DOHH2 (cell line): ENCODE data around the gene HTR2B.
"Not testable (repeated sequence)": the region's sequence is repeated elsewhere in the genome, so short reads cannot be mapped to it uniquely, and the experiment has no call there.

ENCODE experiments used
- H3F3A ChIP-seq: fragments of 200-600 bp; sonication (generic), shearing (Covaris generic); 2 replicates; pipeline ENCODE4 v1.6.0; 2016; ENCODE audit warnings: antibody characterized with exemption, mild to moderate bottlenecking; ENCODE audit not compliant: control insufficient read depth, insufficient read depth
- H3K27ac ChIP-seq: fragments of 200-600 bp; sonication (generic); 2 replicates; pipeline ENCODE4 v1.5.1; 2014; ENCODE audit warnings: low read depth, mild to moderate bottlenecking, low read length, moderate library complexity
- H3K27me3 ChIP-seq: fragments of 200-600 bp; sonication (generic); 2 replicates; pipeline ENCODE4 v1.6.1; 2014; ENCODE audit warnings: mild to moderate bottlenecking, low read length, mixed read lengths; ENCODE audit not compliant: control insufficient read depth
- H3K36me3 ChIP-seq: fragments of 200-600 bp; sonication (generic); 2 replicates; pipeline ENCODE4 v1.6.1; 2014; ENCODE audit warnings: mild to moderate bottlenecking, low read length, moderate library complexity, mixed read lengths; ENCODE audit not compliant: control insufficient read depth
- H3K4me1 ChIP-seq: fragments of 200-600 bp; sonication (generic); 2 replicates; pipeline ENCODE4 v1.6.1; 2014; ENCODE audit warnings: mild to moderate bottlenecking, low read length, mixed read lengths; ENCODE audit not compliant: control insufficient read depth
- H3K4me2 ChIP-seq: fragments of 200-600 bp; sonication (generic); 2 replicates; pipeline ENCODE4 v1.6.0; 2014; ENCODE audit warnings: mild to moderate bottlenecking, low read length, moderate library complexity
- H3K4me3 ChIP-seq: fragments of 200-600 bp; sonication (generic); 2 replicates; pipeline ENCODE4 v1.5.1; 2014; ENCODE audit warnings: mild to moderate bottlenecking, low read length, mixed read lengths
- H3K79me2 ChIP-seq: fragments of 200-600 bp; sonication (generic); 2 replicates; pipeline ENCODE4 v1.6.1; 2014; ENCODE audit warnings: mild to moderate bottlenecking, low read length, mixed read lengths; ENCODE audit not compliant: control insufficient read depth
- H3K9me2 ChIP-seq: fragments of 200-600 bp; sonication (generic); replicated peaks from 2 replicates; pipeline ENCODE4 v1.6.1; 2014; ENCODE audit warnings: mild to moderate bottlenecking, low read length, mixed read lengths; ENCODE audit not compliant: control insufficient read depth
- H3K9me3 ChIP-seq: fragments of 200-600 bp; sonication (generic); 2 replicates; pipeline ENCODE4 v1.6.1; 2014; ENCODE audit warnings: antibody characterized with exemption, low read length, mixed read lengths; ENCODE audit not compliant: control insufficient read depth, insufficient read depth
- H4K20me1 ChIP-seq: fragments of 200-600 bp; sonication (generic); 2 replicates; pipeline ENCODE4 v1.6.0; 2014; ENCODE audit warnings: low read depth, mild to moderate bottlenecking, antibody characterized with exemption, low read length, moderate library complexity; ENCODE audit not compliant: control insufficient read depth, insufficient read depth
- EZH2phosphoT487 ChIP-seq: fragments of 200-600 bp; sonication (generic); IDR thresholded peaks from 2 replicates; pipeline ENCODE4 v1.6.1; 2017; ENCODE audit warnings: borderline replicate concordance, mild to moderate bottlenecking, antibody characterized with exemption, low read length, moderate library complexity, mixed read lengths
- TF ChIP-seq, protein P1 (sequence below): fragments of 200-600 bp; sonication (generic); IDR thresholded peaks from one replicate; pipeline ENCODE4 v1.5.1; 2014; ENCODE audit warnings: antibody characterized with exemption, mild to moderate bottlenecking, low read depth, low read length; ENCODE audit not compliant: poor library complexity, severe bottlenecking

HTR2B gene

DNA sequence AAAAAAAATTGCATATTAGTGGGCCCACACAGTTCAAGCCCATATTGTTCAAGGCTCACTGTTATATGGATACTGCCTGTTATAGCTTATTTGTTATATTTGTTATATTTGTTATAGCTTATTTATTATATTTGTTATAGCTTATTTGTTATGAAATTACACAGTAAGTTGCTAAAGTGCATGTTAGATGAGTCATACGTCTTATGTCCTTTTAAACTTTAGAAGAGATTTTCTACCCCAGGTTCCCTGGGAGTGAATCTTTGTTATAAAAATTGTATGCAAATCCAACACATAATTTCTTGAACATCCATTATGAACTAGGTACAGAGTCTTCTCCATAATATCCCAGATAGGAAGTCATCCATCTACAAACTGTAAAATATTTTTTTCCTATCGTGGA lies 22.1 kb downstream of the HTR2B start:
- Histone ChIP-seq H3K4me3 (no peak overlapping the region), H3K79me2 (peaks cover 10% of the 10 kb centered on the region), H3K27me3 (no peaks in the 10 kb centered on the region), H3K36me3 (peaks cover 51% of the 10 kb centered on the region), H3K27ac (no peak overlapping the region), H3K4me1 (peaks cover 10% of the 10 kb centered on the region), H3K4me2 (no peak overlapping the region), H3K9me3 (peaks cover 21% of the 10 kb centered on the region), H3F3A (peaks cover 16% of the 10 kb centered on the region), H3K9me2 (no peaks in the 10 kb centered on the region), H4K20me1 (no peaks in the 10 kb centered on the region)
- TF ChIP-seq EZH2phosphoT487: no peak
- TF ChIP-seq, protein P1, sequence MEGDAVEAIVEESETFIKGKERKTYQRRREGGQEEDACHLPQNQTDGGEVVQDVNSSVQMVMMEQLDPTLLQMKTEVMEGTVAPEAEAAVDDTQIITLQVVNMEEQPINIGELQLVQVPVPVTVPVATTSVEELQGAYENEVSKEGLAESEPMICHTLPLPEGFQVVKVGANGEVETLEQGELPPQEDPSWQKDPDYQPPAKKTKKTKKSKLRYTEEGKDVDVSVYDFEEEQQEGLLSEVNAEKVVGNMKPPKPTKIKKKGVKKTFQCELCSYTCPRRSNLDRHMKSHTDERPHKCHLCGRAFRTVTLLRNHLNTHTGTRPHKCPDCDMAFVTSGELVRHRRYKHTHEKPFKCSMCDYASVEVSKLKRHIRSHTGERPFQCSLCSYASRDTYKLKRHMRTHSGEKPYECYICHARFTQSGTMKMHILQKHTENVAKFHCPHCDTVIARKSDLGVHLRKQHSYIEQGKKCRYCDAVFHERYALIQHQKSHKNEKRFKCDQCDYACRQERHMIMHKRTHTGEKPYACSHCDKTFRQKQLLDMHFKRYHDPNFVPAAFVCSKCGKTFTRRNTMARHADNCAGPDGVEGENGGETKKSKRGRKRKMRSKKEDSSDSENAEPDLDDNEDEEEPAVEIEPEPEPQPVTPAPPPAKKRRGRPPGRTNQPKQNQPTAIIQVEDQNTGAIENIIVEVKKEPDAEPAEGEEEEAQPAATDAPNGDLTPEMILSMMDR: no peak

DNA sequence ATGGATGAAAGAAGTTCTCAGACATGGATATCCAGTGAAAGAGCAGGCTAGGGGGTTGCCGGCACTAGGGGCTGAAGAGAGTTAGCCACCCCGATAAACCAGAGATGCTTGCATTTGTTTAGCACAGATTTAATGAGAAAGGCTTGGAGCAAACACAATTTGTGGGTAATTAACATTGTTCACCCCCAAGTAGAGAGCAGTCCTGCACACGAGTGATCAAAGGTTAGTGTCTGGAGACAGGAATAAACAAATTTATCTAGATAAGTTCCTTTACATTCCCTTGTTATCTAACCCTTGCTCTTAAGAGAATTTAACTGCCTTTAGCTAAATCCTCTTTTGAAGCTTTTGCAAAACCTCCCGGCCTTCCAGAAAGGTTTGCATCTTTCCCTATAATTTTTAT lies 23.9 kb downstream of the HTR2B start:
- Histone ChIP-seq H3K4me3 (no peak overlapping the region), H3K4me1 (peaks cover 10% of the 10 kb centered on the region), H3F3A (peaks cover 16% of the 10 kb centered on the region), H3K4me2 (no peak overlapping the region), H3K9me2 (no peaks in the 10 kb centered on the region), H3K36me3 (peaks cover 59% of the 10 kb centered on the region), H4K20me1 (no peaks in the 10 kb centered on the region), H3K27me3 (no peaks in the 10 kb centered on the region), H3K79me2 (peaks cover 8% of the 10 kb centered on the region), H3K27ac (no peak overlapping the region), H3K9me3 (peaks cover 21% of the 10 kb centered on the region)
- TF ChIP-seq, protein P1: no peak
- TF ChIP-seq EZH2phosphoT487: no peak

DNA sequence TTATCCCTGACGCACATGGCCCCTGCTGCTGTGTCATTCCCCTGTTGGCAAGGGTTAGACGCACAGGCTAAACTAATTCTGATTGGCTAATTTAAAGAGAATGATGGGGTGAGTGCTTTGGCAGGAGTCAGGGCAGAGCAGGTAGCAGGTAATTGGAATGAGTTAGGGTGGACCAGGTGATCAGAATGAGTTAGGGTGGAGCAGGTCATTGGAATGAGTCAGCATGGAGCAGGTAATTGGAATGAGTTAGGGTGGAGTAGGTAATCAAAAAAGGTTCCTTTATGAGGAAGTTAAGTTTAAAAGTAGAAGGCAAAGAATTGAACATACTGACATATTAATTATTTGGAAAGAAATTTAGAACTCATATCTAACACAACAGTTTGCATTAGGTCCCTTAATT lies 24.5 kb downstream of the HTR2B start:
- H3K79me2 ChIP-seq, H3K4me3 ChIP-seq, H3K4me1 ChIP-seq, H3K27ac ChIP-seq, H4K20me1 ChIP-seq, H3K27me3 ChIP-seq, H3K4me2 ChIP-seq, H3K9me2 ChIP-seq: not testable (repeated sequence)
- peaks cover 21% of the 10 kb centered on the region for H3K9me3 ChIP-seq
- H3K36me3 ChIP-seq: peaks cover 60% of the 10 kb centered on the region
- H3F3A ChIP-seq: peaks cover 16% of the 10 kb centered on the region

DNA sequence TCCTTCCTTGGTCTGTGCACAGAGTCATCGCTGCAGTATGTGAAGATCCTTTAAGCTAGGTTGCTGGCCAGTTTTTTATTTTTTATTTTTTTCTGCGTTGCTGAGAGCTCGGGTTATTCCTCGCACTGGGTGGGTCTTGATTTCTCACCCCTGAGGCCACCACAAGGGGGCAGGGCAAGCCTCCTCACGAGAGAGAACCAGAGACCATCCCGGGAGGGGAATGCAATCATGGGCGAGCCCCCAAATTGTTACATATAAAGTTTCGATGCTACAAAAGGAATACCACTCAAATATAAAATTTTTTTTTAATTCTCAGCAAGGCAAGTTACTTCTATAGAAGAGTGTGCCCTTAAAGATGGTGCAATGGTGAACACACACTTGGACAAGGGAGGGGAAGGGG lies 24.9 kb downstream of the HTR2B start:
- Histone ChIP-seq H3K4me3 (no peak overlapping the region), H3K4me1 (peaks cover 10% of the 10 kb centered on the region), H3F3A (peaks cover 16% of the 10 kb centered on the region), H3K9me2 (no peaks in the 10 kb centered on the region), H3K27ac (no peak overlapping the region), H3K36me3 (peaks cover 60% of the 10 kb centered on the region), H3K4me2 (no peak overlapping the region), H3K27me3 (no peaks in the 10 kb centered on the region), H3K79me2 (peaks cover 4% of the 10 kb centered on the region), H3K9me3 (peaks cover 21% of the 10 kb centered on the region), H4K20me1 (no peaks in the 10 kb centered on the region)
- TF ChIP-seq, protein P1: no peak
- no peak for TF ChIP-seq EZH2phosphoT487
